ENCODE data around the gene CCDC28B.

Gene CCDC28B

DNA sequence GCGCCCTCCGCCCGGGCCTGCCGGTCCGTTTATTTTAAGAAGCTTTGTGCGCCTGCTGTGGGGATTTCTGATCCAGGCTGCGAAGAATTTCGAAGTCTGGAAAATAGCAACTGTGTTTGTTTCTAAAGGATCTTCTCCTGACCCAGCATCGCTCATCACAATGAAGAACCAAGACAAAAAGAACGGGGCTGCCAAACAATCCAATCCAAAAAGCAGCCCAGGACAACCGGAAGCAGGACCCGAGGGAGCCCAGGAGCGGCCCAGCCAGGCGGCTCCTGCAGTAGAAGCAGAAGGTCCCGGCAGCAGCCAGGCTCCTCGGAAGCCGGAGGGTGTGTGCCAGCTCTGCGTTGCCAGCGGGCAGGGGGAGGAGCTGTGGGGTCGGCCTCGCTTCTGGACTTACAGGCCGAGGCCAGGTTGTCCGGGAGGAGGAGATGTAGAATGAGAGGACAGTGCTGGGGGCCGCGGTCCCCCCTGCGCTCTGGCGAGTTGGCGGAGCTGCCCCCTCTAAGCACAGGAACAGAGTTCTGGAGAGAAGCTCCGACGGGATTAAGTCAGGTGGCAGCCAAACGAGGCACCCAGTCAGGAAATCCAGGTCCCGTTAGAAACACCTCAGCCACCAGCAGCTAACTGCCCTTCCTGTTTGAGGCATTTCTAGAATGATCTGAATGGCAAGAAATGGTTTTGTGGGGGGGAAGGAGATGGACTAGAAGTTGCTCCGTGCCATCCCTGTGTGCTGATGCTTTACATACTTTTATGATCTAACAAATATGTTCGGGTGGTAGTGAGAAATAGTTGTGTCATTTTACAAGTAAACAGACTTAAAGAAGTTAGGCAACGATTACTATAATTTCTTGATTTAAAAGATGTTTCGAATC lies 20.0 kb upstream of the CCDC28B start:
- Histone ChIP-seq H3K9me3 (ENCODE audit: control insufficient read depth, low read length) (no peaks in the 10 kb centered on the region), H3K36me3 (ENCODE audit: control insufficient read depth, insufficient read depth, low read length) (no peaks in the 10 kb centered on the region), H3K4me3 (ENCODE audit: low read length) (peak overlapping the region; percentile 61), H3K9ac (ENCODE audit: low read length) (peak overlapping the region; percentile 93), H3K4me1 (ENCODE audit: control insufficient read depth, insufficient read depth, low read length) (peaks cover 26% of the 10 kb centered on the region), H3K27me3 (ENCODE audit: control insufficient read depth, insufficient read depth, low read length) (no peaks in the 10 kb centered on the region)

- Histone ChIP-seq H3K36me3 (ENCODE audit: control insufficient read depth, insufficient read depth, low read length) (no peaks in the 10 kb centered on the region), H3K9me3 (ENCODE audit: control insufficient read depth, low read length) (no peaks in the 10 kb centered on the region), H3K4me3 (ENCODE audit: low read length) (peak overlapping the region; percentile 61), H3K27me3 (ENCODE audit: control insufficient read depth, insufficient read depth, low read length) (no peaks in the 10 kb centered on the region), H3K4me1 (ENCODE audit: control insufficient read depth, insufficient read depth, low read length) (peaks cover 26% of the 10 kb centered on the region), H3K9ac (ENCODE audit: low read length) (peak overlapping the region; percentile 93)
Measured at GRCh38 chr1:32181065-32181464, 19.3 kb upstream of the CCDC28B start.

DNA sequence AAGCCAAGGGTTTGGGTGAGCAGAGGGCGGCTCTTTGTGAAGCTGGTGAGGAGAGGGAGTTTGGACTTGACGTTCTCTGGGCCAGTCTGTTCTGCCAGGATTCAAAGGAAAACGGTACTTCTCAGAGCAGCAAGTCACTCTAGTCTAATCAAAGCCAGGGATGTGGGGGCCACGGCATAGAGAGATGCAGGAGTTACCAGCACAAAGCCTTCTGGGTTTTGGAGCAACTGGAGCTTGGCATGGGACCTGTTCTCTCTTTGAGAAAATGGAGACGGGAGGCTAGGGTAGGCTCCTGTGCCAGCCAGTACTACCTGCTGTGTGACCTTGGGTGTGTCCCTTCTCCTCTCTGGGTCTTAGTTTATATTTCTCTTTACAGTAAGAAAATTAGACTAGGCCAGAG lies 18.8 kb upstream of the CCDC28B start:
- H3K9me3 ChIP-seq (ENCODE audit: control insufficient read depth, low read length) = no peaks in the 10 kb centered on the region
- H3K9ac ChIP-seq (ENCODE audit: low read length) = peak overlapping the region; percentile 93
- peaks cover 26% of the 10 kb centered on the region for H3K4me1 ChIP-seq (ENCODE audit: control insufficient read depth, insufficient read depth, low read length)
- no peak overlapping the region for H3K4me3 ChIP-seq (ENCODE audit: low read length)
- H3K36me3 ChIP-seq (ENCODE audit: control insufficient read depth, insufficient read depth, low read length) = no peaks in the 10 kb centered on the region
- no peaks in the 10 kb centered on the region for H3K27me3 ChIP-seq (ENCODE audit: control insufficient read depth, insufficient read depth, low read length)

GRCh38 chr1:32182060-32182459 lies 18.3 kb upstream of the CCDC28B start:
- no peaks in the 10 kb centered on the region for H3K27me3 ChIP-seq (ENCODE audit: control insufficient read depth, insufficient read depth, low read length)
- H3K4me3 ChIP-seq (ENCODE audit: low read length) = no peak overlapping the region
- no peaks in the 10 kb centered on the region for H3K9me3 ChIP-seq (ENCODE audit: control insufficient read depth, low read length)
- H3K4me1 ChIP-seq (ENCODE audit: control insufficient read depth, insufficient read depth, low read length) = peaks cover 26% of the 10 kb centered on the region
- H3K36me3 ChIP-seq (ENCODE audit: control insufficient read depth, insufficient read depth, low read length) = no peaks in the 10 kb centered on the region
- H3K9ac ChIP-seq (ENCODE audit: low read length) = no peak overlapping the region

DNA sequence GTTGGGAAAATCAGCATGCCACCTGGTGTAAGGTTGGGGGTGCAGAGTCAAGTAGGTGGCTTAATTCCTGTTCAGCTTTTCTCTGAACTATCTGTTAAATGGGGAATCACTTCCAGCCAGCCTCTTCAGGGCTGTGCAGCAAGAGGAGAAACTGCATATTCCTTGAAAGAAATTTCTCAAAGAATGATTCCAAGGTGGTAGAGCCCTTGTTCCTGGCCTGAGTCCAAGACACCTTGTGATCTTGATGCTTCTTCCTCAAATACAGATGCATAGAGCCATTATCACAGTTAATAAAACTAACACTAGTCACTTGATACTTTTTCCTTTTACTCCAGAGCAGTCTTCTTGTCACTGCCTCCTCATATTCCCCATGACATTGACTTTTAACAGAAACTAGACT lies 15.7 kb upstream of the CCDC28B start:
- Histone ChIP-seq H3K4me1 (ENCODE audit: control insufficient read depth, insufficient read depth, low read length) (peaks cover 19% of the 10 kb centered on the region), H3K9me3 (ENCODE audit: control insufficient read depth, low read length) (no peaks in the 10 kb centered on the region), H3K4me3 (ENCODE audit: low read length) (no peak overlapping the region), H3K9ac (ENCODE audit: low read length) (no peak overlapping the region), H3K27me3 (ENCODE audit: control insufficient read depth, insufficient read depth, low read length) (no peaks in the 10 kb centered on the region), H3K36me3 (ENCODE audit: control insufficient read depth, insufficient read depth, low read length) (peaks cover 8% of the 10 kb centered on the region)

GRCh38 chr1:32186077-32186476 lies 14.3 kb upstream of the CCDC28B start:
- no peak overlapping the region for H3K9ac ChIP-seq (ENCODE audit: low read length)
- H3K27me3 ChIP-seq (ENCODE audit: control insufficient read depth, insufficient read depth, low read length) = no peaks in the 10 kb centered on the region
- H3K9me3 ChIP-seq (ENCODE audit: control insufficient read depth, low read length) = no peaks in the 10 kb centered on the region
- no peak overlapping the region for H3K4me3 ChIP-seq (ENCODE audit: low read length)
- peaks cover 14% of the 10 kb centered on the region for H3K36me3 ChIP-seq (ENCODE audit: control insufficient read depth, insufficient read depth, low read length)
- H3K4me1 ChIP-seq (ENCODE audit: control insufficient read depth, insufficient read depth, low read length) = peaks cover 11% of the 10 kb centered on the region

- H3K27me3 ChIP-seq (ENCODE audit: control insufficient read depth, insufficient read depth, low read length) = no peaks in the 10 kb centered on the region
- H3K9ac ChIP-seq (ENCODE audit: low read length) = no peak overlapping the region
- no peaks in the 10 kb centered on the region for H3K9me3 ChIP-seq (ENCODE audit: control insufficient read depth, low read length)
- peaks cover 18% of the 10 kb centered on the region for H3K36me3 ChIP-seq (ENCODE audit: control insufficient read depth, insufficient read depth, low read length)
- H3K4me3 ChIP-seq (ENCODE audit: low read length) = no peak overlapping the region
- H3K4me1 ChIP-seq (ENCODE audit: control insufficient read depth, insufficient read depth, low read length) = peaks cover 7% of the 10 kb centered on the region
Measured at GRCh38 chr1:32186491-32186890, 13.9 kb upstream of the CCDC28B start.

DNA sequence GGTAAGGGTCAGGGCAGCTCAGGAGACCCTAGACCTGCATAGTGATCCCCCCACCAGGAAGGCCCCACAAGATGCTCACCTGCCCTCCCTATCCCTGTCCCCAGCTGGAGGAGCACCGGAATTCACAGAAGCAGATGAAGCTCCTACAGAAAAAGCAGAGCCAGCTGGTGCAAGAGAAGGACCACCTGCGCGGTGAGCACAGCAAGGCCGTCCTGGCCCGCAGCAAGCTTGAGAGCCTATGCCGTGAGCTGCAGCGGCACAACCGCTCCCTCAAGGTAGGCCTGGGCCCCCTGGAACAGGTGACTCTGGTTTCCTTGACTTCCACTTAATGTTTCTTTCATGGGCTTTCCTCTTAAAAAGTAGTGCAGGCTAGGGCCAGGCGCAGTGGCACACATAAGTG lies 12.5 kb upstream of the CCDC28B start:
- Histone ChIP-seq H3K4me1 (ENCODE audit: control insufficient read depth, insufficient read depth, low read length) (no peaks in the 10 kb centered on the region), H3K9ac (ENCODE audit: low read length) (no peak overlapping the region), H3K9me3 (ENCODE audit: control insufficient read depth, low read length) (no peaks in the 10 kb centered on the region), H3K27me3 (ENCODE audit: control insufficient read depth, insufficient read depth, low read length) (no peaks in the 10 kb centered on the region), H3K4me3 (ENCODE audit: low read length) (no peak overlapping the region), H3K36me3 (ENCODE audit: control insufficient read depth, insufficient read depth, low read length) (peaks cover 29% of the 10 kb centered on the region)

DNA sequence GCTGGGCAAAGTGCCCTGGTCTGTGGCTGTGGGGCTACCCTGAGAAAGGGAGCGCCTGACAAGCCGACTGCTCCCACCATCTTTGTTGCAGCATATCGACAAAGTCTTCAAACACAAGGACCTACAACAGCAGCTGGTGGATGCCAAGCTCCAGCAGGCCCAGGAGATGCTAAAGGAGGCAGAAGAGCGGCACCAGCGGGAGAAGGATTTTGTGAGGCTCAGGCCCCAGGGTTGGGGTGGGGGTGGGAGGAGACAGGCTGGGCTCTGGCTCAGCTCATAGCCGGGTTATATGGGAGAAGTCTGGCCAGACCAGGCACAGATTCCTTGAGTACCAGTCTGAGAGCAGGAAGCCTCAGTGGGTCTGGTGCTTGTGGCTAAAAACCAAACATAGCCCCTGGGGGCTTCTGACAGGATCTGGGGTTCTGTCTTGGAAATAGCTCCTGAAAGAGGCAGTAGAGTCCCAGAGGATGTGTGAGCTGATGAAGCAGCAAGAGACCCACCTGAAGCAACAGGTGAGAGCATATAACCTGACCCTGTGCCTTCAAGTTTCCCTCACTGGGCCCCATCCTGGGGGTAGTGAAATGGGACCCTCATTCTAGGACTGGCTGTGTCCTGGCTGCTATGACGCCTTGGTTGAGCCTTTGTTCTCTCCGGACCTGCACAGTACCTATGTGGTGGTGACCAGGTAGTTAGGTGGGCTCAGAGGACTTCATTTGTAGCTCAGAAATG lies 8.0 kb upstream of the CCDC28B start:
- Histone ChIP-seq H3K4me1 (ENCODE audit: control insufficient read depth, insufficient read depth, low read length) (no peaks in the 10 kb centered on the region), H3K9ac (ENCODE audit: low read length) (no peak overlapping the region), H3K4me3 (ENCODE audit: low read length) (no peak overlapping the region), H3K36me3 (ENCODE audit: control insufficient read depth, insufficient read depth, low read length) (peaks cover 44% of the 10 kb centered on the region), H3K27me3 (ENCODE audit: control insufficient read depth, insufficient read depth, low read length) (no peaks in the 10 kb centered on the region), H3K9me3 (ENCODE audit: control insufficient read depth, low read length) (no peaks in the 10 kb centered on the region)

GRCh38 chr1:32194984-32195383 lies 5.4 kb upstream of the CCDC28B start:
- no peak overlapping the region for H3K9ac ChIP-seq (ENCODE audit: low read length)
- peaks cover 43% of the 10 kb centered on the region for H3K36me3 ChIP-seq (ENCODE audit: control insufficient read depth, insufficient read depth, low read length)

DNA sequence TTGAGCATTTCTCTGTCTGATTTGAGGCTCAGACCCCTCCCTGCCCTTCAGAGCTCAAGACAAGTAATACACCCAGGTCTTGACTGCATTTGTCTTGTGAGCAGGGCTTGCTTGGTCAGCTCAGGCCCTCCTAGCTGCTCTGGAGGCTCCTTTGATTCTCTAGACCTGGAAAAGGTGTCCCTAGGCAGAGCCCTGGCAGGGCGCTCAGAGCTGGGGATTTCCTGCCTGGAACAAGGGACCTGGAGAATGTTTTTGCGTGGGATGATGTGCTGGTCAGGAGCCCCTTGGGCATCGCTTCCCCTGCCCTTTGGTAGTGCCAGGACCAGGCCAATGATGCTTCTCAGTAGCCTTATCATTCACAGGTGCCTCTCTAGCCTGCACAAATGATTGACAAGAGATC lies 4.9 kb upstream of the CCDC28B start:
- Histone ChIP-seq H3K36me3 (ENCODE audit: control insufficient read depth, insufficient read depth, low read length) (peaks cover 39% of the 10 kb centered on the region), H3K27me3 (ENCODE audit: control insufficient read depth, insufficient read depth, low read length) (no peaks in the 10 kb centered on the region), H3K4me3 (ENCODE audit: low read length) (no peak overlapping the region), H3K9ac (ENCODE audit: low read length) (no peak overlapping the region), H3K9me3 (ENCODE audit: control insufficient read depth, low read length) (no peaks in the 10 kb centered on the region), H3K4me1 (ENCODE audit: control insufficient read depth, insufficient read depth, low read length) (peaks cover 12% of the 10 kb centered on the region)

More at GRCh38 chr1:32194984-32195383, 5.4 kb upstream of the CCDC28B start:
- H3K4me1 ChIP-seq (ENCODE audit: control insufficient read depth, insufficient read depth, low read length) = peaks cover 7% of the 10 kb centered on the region
- no peak overlapping the region for H3K4me3 ChIP-seq (ENCODE audit: low read length)
- no peaks in the 10 kb centered on the region for H3K9me3 ChIP-seq (ENCODE audit: control insufficient read depth, low read length)
- no peaks in the 10 kb centered on the region for H3K27me3 ChIP-seq (ENCODE audit: control insufficient read depth, insufficient read depth, low read length)
